ENCODE data around the gene GALNT10. TPM values are rescaled to one million over a fixed set of nuclear protein-coding genes. Genes with fewer than 3 reads are reported as not detected.

The GALNT10 gene
- total RNA-seq, 1 donor from 2014 or later: 11.5 TPM

GRCh38 chr5:154291917-154292316 lies 101.4 kb downstream of the GALNT10 start:
- H3K4me1 ChIP-seq: peaks cover 19% of the 10 kb centered on the region
- intact Hi-C loops (cut with DNase I): no loop called here

GRCh38 chr5:154293219-154293618 lies 102.7 kb downstream of the GALNT10 start:
- intact Hi-C loops (cut with DNase I): no loop called here
- H3K27ac ChIP-seq: no peak overlapping the region
- peak in 1 of 2 donors; percentile 69 for DNase-seq (ENCODE audit: extremely low spot score in 2 of 2)
- H3K27me3 ChIP-seq: no peaks in the 10 kb centered on the region
- H3K36me3 ChIP-seq: no peaks in the 10 kb centered on the region
- no peaks in the 10 kb centered on the region for H3K9me3 ChIP-seq
- no peak overlapping the region for H3K4me3 ChIP-seq
- peaks cover 8% of the 10 kb centered on the region for H3K4me1 ChIP-seq
- no peak for TF ChIP-seq POLR2A (IDR thresholded peaks at IDR 0.05)
- TF ChIP-seq CTCF (IDR thresholded peaks at IDR 0.05): no peak
- TF ChIP-seq POLR2AphosphoS5 (IDR thresholded peaks at IDR 0.05; ENCODE audit: insufficient read depth in 1 of 2, low read depth in 1 of 2): no peak

More at GRCh38 chr5:154291917-154292316, 101.4 kb downstream of the GALNT10 start:
- peak in 1 of 2 donors; percentile 1 for DNase-seq (ENCODE audit: extremely low spot score in 2 of 2)
- Histone ChIP-seq H3K36me3 (no peaks in the 10 kb centered on the region), H3K4me3 (no peak overlapping the region), H3K9me3 (no peaks in the 10 kb centered on the region), H3K27me3 (no peaks in the 10 kb centered on the region), H3K27ac (no peak overlapping the region)
- TF ChIP-seq POLR2AphosphoS5 (IDR thresholded peaks at IDR 0.05; ENCODE audit: insufficient read depth in 1 of 2, low read depth in 1 of 2) (no peak), CTCF (IDR thresholded peaks at IDR 0.05) (no peak), POLR2A (IDR thresholded peaks at IDR 0.05) (no peak)

- H3K9me3 ChIP-seq: no peaks in the 10 kb centered on the region
- no peaks in the 10 kb centered on the region for H3K27me3 ChIP-seq
- H3K4me3 ChIP-seq: no peak overlapping the region
- peak; percentile 46 to 47 for DNase-seq (ENCODE audit: extremely low spot score in 2 of 2)
- H3K27ac ChIP-seq: no peak overlapping the region
- H3K36me3 ChIP-seq: no peaks in the 10 kb centered on the region
- intact Hi-C loops (cut with DNase I): no loop called here
- TF ChIP-seq POLR2AphosphoS5 (IDR thresholded peaks at IDR 0.05; ENCODE audit: insufficient read depth in 1 of 2, low read depth in 1 of 2) (no peak), CTCF (IDR thresholded peaks at IDR 0.05) (no peak), POLR2A (IDR thresholded peaks at IDR 0.05) (no peak)
- H3K4me1 ChIP-seq: no peaks in the 10 kb centered on the region
Measured at GRCh38 chr5:154295551-154295950, 105.0 kb downstream of the GALNT10 start.

- H3K9me3 ChIP-seq: no peaks in the 10 kb centered on the region
- no peaks in the 10 kb centered on the region for H3K36me3 ChIP-seq
- intact Hi-C loops (cut with DNase I): no loop called here
- DNase-seq (ENCODE audit: extremely low spot score in 2 of 2): peak; percentile 12 to 49
- no peak overlapping the region for H3K27ac ChIP-seq
- H3K4me1 ChIP-seq: no peaks in the 10 kb centered on the region
- no peak overlapping the region for H3K4me3 ChIP-seq
- TF ChIP-seq POLR2AphosphoS5 (IDR thresholded peaks at IDR 0.05; ENCODE audit: insufficient read depth in 1 of 2, low read depth in 1 of 2) (no peak), CTCF (IDR thresholded peaks at IDR 0.05) (no peak), POLR2A (IDR thresholded peaks at IDR 0.05) (no peak)
- no peaks in the 10 kb centered on the region for H3K27me3 ChIP-seq
Measured at GRCh38 chr5:154296525-154297159, 106.1 kb downstream of the GALNT10 start.

- no peak for TF ChIP-seq POLR2A (IDR thresholded peaks at IDR 0.05)
- TF ChIP-seq CTCF (IDR thresholded peaks at IDR 0.05): no peak
- no peak for TF ChIP-seq POLR2AphosphoS5 (IDR thresholded peaks at IDR 0.05; ENCODE audit: insufficient read depth in 1 of 2, low read depth in 1 of 2)
- H3K4me3 ChIP-seq: no peak overlapping the region
- peak; percentile 16 to 25 for DNase-seq (ENCODE audit: extremely low spot score in 2 of 2)
- H3K27ac ChIP-seq: no peak overlapping the region
- H3K36me3 ChIP-seq: no peaks in the 10 kb centered on the region
- no peaks in the 10 kb centered on the region for H3K4me1 ChIP-seq
- intact Hi-C loops (cut with DNase I): no loop called here
- H3K9me3 ChIP-seq: no peaks in the 10 kb centered on the region
- H3K27me3 ChIP-seq: no peaks in the 10 kb centered on the region
Measured at GRCh38 chr5:154298065-154298464, 107.5 kb downstream of the GALNT10 start.
